Upper lobe of left lung (tissue), 4 donors: ENCODE data around the gene TMEM81.

Experiments
- POLR2A ChIP-seq, 4 donors: fragments of 450-650 bp; IDR thresholded peaks; one replicate each; pipeline ENCODE4 v1.5.1; 2016 to 2017; ENCODE audit warnings: antibody characterized with exemption in 4 of 4, mild to moderate bottlenecking in 2 of 4
- POLR2AphosphoS5 ChIP-seq, 2 donors: sonication (generic); formaldehyde crosslinking; IDR thresholded peaks; one replicate each; pipeline ENCODE4 v1.5.1; 2017; ENCODE audit warnings: antibody characterized with exemption in 2 of 2
- TF ChIP-seq, protein P1 (sequence below), 6 experiments: fragments of 450-650 bp in 4 of 6; fragments of 200-600 bp in 2 of 6; sonication (generic) in 2 of 6; IDR thresholded peaks; one replicate each; pipeline ENCODE4 v1.5.1; 2016 to 2019; ENCODE audit warnings: antibody characterized with exemption in 6 of 6

GRCh38 chr1:205059660-205060059 is 24.6 kb downstream of the TMEM81 start:
- TF ChIP-seq POLR2A (IDR thresholded peaks at IDR 0.05) (no peak), POLR2AphosphoS5 (IDR thresholded peaks at IDR 0.05) (no peak)
- TF ChIP-seq, protein P1, sequence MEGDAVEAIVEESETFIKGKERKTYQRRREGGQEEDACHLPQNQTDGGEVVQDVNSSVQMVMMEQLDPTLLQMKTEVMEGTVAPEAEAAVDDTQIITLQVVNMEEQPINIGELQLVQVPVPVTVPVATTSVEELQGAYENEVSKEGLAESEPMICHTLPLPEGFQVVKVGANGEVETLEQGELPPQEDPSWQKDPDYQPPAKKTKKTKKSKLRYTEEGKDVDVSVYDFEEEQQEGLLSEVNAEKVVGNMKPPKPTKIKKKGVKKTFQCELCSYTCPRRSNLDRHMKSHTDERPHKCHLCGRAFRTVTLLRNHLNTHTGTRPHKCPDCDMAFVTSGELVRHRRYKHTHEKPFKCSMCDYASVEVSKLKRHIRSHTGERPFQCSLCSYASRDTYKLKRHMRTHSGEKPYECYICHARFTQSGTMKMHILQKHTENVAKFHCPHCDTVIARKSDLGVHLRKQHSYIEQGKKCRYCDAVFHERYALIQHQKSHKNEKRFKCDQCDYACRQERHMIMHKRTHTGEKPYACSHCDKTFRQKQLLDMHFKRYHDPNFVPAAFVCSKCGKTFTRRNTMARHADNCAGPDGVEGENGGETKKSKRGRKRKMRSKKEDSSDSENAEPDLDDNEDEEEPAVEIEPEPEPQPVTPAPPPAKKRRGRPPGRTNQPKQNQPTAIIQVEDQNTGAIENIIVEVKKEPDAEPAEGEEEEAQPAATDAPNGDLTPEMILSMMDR (IDR thresholded peaks at IDR 0.05), result no peak
